Mesodermal cell (in vitro differentiated cells): ENCODE measurements around the gene RPL27A.
"Not testable (repeated sequence)": the region's sequence is repeated elsewhere in the genome, so short reads cannot be mapped to it uniquely, and the experiment has no call there.

Experiments
- H3K27ac ChIP-seq: 2 replicates; pipeline ENCODE4 v1.7.0; 2013; ENCODE audit warnings: mild to moderate bottlenecking, low read depth, low read length, moderate library complexity; ENCODE audit not compliant: severe bottlenecking
- H3K36me3 ChIP-seq: 2 replicates; pipeline ENCODE4 v1.7.1; 2013; ENCODE audit warnings: mild to moderate bottlenecking, low read length, moderate library complexity; ENCODE audit not compliant: control insufficient read depth, insufficient read depth
- H3K4me1 ChIP-seq: one replicate; pipeline ENCODE4 v1.7.1; 2013; ENCODE audit warnings: mild to moderate bottlenecking, low read length; ENCODE audit not compliant: insufficient read depth, control insufficient read depth, poor library complexity, severe bottlenecking
- H3K4me3 ChIP-seq: 2 replicates; pipeline ENCODE4 v1.7.0; 2013; ENCODE audit warnings: low read length, control low read depth, mild to moderate bottlenecking; ENCODE audit not compliant: insufficient read depth, poor library complexity, severe bottlenecking; ENCODE audit errors: extremely low read depth
- H3K9me3 ChIP-seq: 2 replicates; pipeline ENCODE4 v1.7.1; 2013; ENCODE audit warnings: mild to moderate bottlenecking, low read length, moderate library complexity; ENCODE audit not compliant: control insufficient read depth
- WGBS, 2 experiments: methylation state at CpG; one replicate each; pipeline ENCODE4 v1.1.5; 2013; ENCODE audit warnings: missing lambda C conversion rate in 2 of 2; ENCODE audit not compliant: insufficient coverage in 2 of 2; 5-methylcytosine and 5-hydroxymethylcytosine counted together

Gene RPL27A

GRCh38 chr11:8650401-8650990 lies 32.1 kb upstream of the RPL27A start:
- Histone ChIP-seq H3K27ac (peak overlapping the region; percentile 3), H3K36me3 (peaks cover 18% of the 10 kb centered on the region), H3K4me3 (no peak overlapping the region), H3K4me1 (peaks cover 16% of the 10 kb centered on the region), H3K9me3 (no peaks in the 10 kb centered on the region)
- 86 to 100% methylated on average over 1 of the region's 2 CpGs for WGBS, 2 experiments

GRCh38 chr11:8652140-8652539 lies 30.5 kb upstream of the RPL27A start:
- Histone ChIP-seq H3K4me3 (no peak overlapping the region), H3K27ac (no peak overlapping the region), H3K9me3 (no peaks in the 10 kb centered on the region), H3K4me1 (peaks cover 16% of the 10 kb centered on the region), H3K36me3 (peaks cover 4% of the 10 kb centered on the region)
- WGBS, 2 experiments, result 100% methylated on average over 1 to 2 of the region's 3 CpGs

- no peaks in the 10 kb centered on the region for H3K36me3 ChIP-seq
- peaks cover 12% of the 10 kb centered on the region for H3K4me1 ChIP-seq
- no peak overlapping the region for H3K27ac ChIP-seq
- no peaks in the 10 kb centered on the region for H3K9me3 ChIP-seq
- 90 to 93% methylated on average over 1 to 2 of the region's 4 CpGs for WGBS, 2 experiments
- no peak overlapping the region for H3K4me3 ChIP-seq
Observed at GRCh38 chr11:8654503-8654902, 28.1 kb upstream of the RPL27A start.

- no peak overlapping the region for H3K27ac ChIP-seq
- H3K36me3 ChIP-seq, result no peaks in the 10 kb centered on the region
- H3K9me3 ChIP-seq, result no peaks in the 10 kb centered on the region
- WGBS, 2 experiments, result 100% methylated on average over 1 of the region's 2 CpGs
- H3K4me1 ChIP-seq, result no peaks in the 10 kb centered on the region
- H3K4me3 ChIP-seq, result no peak overlapping the region
Observed at GRCh38 chr11:8656291-8656690, 26.3 kb upstream of the RPL27A start.

GRCh38 chr11:8658321-8659057 lies 24.1 kb upstream of the RPL27A start:
- no peaks in the 10 kb centered on the region for H3K4me1 ChIP-seq
- H3K27ac ChIP-seq, result no peak overlapping the region
- no peak overlapping the region for H3K4me3 ChIP-seq
- WGBS, 2 experiments, result 84 to 92% methylated on average over 7 to 8 of the region's 15 CpGs
- H3K36me3 ChIP-seq, result no peaks in the 10 kb centered on the region
- no peaks in the 10 kb centered on the region for H3K9me3 ChIP-seq

- H3K36me3 ChIP-seq, result peaks cover 4% of the 10 kb centered on the region
- 93 to 98% methylated on average over 5 to 6 of the region's 6 CpGs for WGBS, 2 experiments
- no peak overlapping the region for H3K27ac ChIP-seq
- H3K4me3 ChIP-seq, result no peak overlapping the region
- H3K4me1 ChIP-seq, result no peaks in the 10 kb centered on the region
- no peaks in the 10 kb centered on the region for H3K9me3 ChIP-seq
Observed at GRCh38 chr11:8661001-8661795, 21.4 kb upstream of the RPL27A start.

GRCh38 chr11:8665222-8665621 lies 17.4 kb upstream of the RPL27A start:
- Histone ChIP-seq H3K4me1 (no peaks in the 10 kb centered on the region), H3K27ac (no peak overlapping the region), H3K4me3 (no peak overlapping the region), H3K9me3 (no peaks in the 10 kb centered on the region), H3K36me3 (peaks cover 12% of the 10 kb centered on the region)
- WGBS, 2 experiments, result 100% methylated on average over 1 of the region's 1 CpG; no CpG with 5 or more reads in 1 of the 2 experiments

GRCh38 chr11:8670081-8670480 lies 12.5 kb upstream of the RPL27A start:
- H3K4me3 ChIP-seq, H3K27ac ChIP-seq, H3K9me3 ChIP-seq: not testable (repeated sequence)
- peaks cover 14% of the 10 kb centered on the region for H3K36me3 ChIP-seq
- WGBS, 2 experiments, result 88 to 93% methylated on average over 4 to 6 of the region's 6 CpGs
- H3K4me1 ChIP-seq, result peaks cover 10% of the 10 kb centered on the region

GRCh38 chr11:8671193-8671612 lies 11.4 kb upstream of the RPL27A start:
- no peaks in the 10 kb centered on the region for H3K9me3 ChIP-seq
- peak overlapping the region; percentile 84 for H3K27ac ChIP-seq
- peaks cover 10% of the 10 kb centered on the region for H3K4me1 ChIP-seq
- WGBS, 2 experiments, result 5 to 17% methylated on average over 4 of the region's 4 CpGs
- H3K4me3 ChIP-seq, result no peak overlapping the region
- peaks cover 11% of the 10 kb centered on the region for H3K36me3 ChIP-seq

GRCh38 chr11:8671651-8672062 lies 10.9 kb upstream of the RPL27A start:
- Histone ChIP-seq H3K9me3 (no peaks in the 10 kb centered on the region), H3K4me3 (no peak overlapping the region)
- 33 to 50% methylated on average over 1 of the region's 1 CpG for WGBS, 2 experiments

More at GRCh38 chr11:8671651-8672062, 10.9 kb upstream of the RPL27A start:
- Histone ChIP-seq H3K27ac (peak overlapping the region; percentile 84), H3K4me1 (peaks cover 10% of the 10 kb centered on the region), H3K36me3 (peaks cover 11% of the 10 kb centered on the region)
